ENCODE results near the gene ZNF318.
"Not testable (repeated sequence)": the region's sequence is repeated elsewhere in the genome, so short reads cannot be mapped to it uniquely, and the experiment has no call there.

The ZNF318 gene

DNA sequence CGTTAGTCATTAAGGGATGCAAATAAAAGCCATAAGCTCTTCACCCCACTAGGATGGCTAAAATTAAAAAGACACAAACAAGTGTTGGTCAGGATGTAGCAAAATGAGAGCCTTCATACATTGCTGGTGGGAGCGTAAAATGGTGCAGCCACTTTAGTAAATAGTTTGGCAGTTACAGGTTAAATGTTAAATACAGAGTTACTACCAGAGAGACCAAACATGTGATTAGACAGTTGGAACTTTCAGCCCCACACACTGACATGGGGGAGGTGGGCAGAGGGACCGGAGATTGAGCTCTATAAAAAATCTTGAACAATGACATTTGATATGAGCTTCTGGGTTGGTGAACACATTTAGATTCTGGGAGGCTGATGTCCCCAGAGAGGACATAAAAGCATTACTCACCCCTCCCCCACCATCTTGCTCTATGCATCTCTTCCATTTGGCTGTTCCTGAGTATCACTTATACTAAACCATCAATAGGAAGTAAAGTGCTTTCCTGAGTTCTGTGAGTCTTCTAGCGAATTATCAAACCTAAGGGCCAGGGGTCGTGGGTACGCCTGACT lies 20.4 kb upstream of the ZNF318 start:
- DNase-seq (ENCODE audit: low read depth in 2 of 2): no peak

GRCh38 chr6:43386492-43386891 lies 17.0 kb upstream of the ZNF318 start:
- no peak for DNase-seq (ENCODE audit: low read depth in 2 of 2)

- DNase-seq (ENCODE audit: low read depth in 2 of 2): peak in 1 of 2 experiments; percentile 22
Measured at GRCh38 chr6:43383021-43383667, 13.7 kb upstream of the ZNF318 start.

DNA sequence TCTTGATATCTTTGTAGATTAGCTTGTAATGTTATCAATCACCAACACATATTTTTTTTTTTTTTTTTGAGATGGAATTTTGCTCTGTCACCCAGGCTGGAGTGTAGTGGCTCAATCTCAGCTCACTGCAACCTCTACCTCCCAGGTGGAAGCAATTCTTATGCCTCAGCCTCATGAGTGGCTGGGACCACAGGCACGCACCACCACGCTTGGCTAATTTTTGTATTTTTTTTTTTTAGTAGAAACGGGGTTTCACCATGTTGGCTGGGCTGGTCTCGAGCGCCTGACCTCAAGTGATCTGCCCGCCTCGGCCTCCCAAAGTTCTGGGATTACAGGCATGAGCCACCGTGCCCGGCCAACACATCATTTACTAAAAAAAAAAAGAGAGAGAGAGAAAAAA lies 11.4 kb upstream of the ZNF318 start:
- not testable (repeated sequence) for DNase-seq (ENCODE audit: low read depth in 2 of 2)

GRCh38 chr6:43378631-43379030 lies 9.2 kb upstream of the ZNF318 start:
- DNase-seq (ENCODE audit: low read depth in 2 of 2): no peak

- no peak for DNase-seq (ENCODE audit: low read depth in 2 of 2)
Measured at GRCh38 chr6:43377710-43378229, 8.3 kb upstream of the ZNF318 start.

GRCh38 chr6:43376551-43376981 lies 7.1 kb upstream of the ZNF318 start:
- no peak for DNase-seq (ENCODE audit: low read depth in 2 of 2)

- DNase-seq (ENCODE audit: low read depth in 2 of 2): no peak
Measured at GRCh38 chr6:43375693-43376092, 6.2 kb upstream of the ZNF318 start.

- no peak for DNase-seq (ENCODE audit: low read depth in 2 of 2)
Measured at GRCh38 chr6:43373252-43373875, 3.9 kb upstream of the ZNF318 start.

- not testable (repeated sequence) for DNase-seq (ENCODE audit: low read depth in 2 of 2)
Measured at GRCh38 chr6:43370003-43370580, 645 bp upstream of the ZNF318 start.

GRCh38 chr6:43368259-43369160 lies 937 bp downstream of the ZNF318 start:
- no peak for DNase-seq (ENCODE audit: low read depth in 2 of 2)

DNA sequence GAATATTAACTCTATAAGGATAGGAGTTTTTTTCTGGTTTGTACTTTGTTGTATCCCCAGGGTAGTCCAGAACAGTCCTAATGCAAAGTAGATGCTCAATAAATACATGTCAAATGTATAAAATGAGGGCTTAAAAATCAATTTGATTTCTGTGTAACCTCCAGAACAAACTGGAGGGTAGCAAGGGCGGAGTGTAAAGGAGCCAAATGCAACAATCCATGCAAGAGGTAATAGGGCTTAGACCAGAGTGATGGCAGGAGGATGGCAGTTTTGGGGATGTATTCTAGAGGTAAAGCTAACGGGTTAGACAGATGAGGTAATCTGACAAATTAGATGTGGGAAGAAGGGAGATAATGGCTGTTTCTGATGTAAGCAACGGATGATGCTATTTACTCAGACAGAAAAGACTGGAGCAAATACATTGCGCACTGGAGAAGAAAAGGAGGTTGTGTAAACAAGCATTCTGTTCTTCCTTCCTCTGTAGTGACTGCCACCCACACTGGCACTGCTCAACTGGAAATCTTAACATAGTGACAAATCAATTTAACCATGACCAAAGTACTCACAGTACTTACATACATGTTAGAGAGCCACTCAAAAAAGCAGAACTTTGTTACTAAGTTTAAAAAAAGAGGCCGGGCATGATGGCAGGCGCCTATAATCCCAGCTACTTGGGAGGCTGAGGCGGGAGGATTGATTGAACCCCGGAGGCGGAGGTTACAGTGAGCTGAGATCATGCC lies 2.0 kb downstream of the ZNF318 start:
- no peak for DNase-seq (ENCODE audit: low read depth in 2 of 2)

DNA sequence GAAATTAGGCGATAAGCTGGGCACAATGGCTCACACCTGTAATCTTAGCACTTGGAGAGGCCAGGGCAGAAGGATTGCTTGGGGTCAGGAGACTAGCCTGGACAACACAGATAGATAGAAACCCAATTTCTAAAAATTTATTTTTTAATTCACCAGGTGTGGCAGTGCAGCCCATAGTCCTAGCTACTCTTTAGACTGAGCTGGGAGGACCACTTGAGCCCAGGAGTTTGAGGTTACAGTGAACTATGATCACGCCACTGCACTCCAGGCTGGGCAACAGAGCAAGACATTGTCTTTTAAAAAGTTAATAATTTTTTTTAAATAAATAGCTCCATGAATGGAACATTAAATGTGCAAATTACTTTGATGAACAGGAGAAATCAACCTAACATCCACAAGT lies 8.2 kb downstream of the ZNF318 start:
- no peak for DNase-seq (ENCODE audit: low read depth in 2 of 2)

DNA sequence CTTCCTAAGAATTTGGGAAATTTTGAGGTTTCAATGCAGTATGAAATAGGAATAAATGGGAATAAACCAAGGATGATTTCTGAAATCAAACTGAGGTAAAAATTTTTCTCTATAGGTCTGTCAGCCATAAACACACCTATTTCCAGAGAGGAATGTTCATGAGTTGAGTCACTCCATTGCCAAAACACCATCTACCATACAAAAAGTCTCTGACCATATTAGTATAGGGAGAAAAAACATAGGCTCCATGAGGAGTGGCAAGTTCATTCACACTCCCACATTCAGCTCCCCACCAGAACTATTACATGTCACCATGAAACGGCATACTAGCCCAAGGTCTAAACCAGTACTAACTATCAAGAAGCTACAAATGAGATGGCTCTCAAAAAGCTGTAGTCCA lies 9.6 kb downstream of the ZNF318 start:
- no peak for DNase-seq (ENCODE audit: low read depth in 2 of 2)

- DNase-seq (ENCODE audit: low read depth in 2 of 2): no peak
Measured at GRCh38 chr6:43359381-43359780, 10.1 kb downstream of the ZNF318 start.

DNA sequence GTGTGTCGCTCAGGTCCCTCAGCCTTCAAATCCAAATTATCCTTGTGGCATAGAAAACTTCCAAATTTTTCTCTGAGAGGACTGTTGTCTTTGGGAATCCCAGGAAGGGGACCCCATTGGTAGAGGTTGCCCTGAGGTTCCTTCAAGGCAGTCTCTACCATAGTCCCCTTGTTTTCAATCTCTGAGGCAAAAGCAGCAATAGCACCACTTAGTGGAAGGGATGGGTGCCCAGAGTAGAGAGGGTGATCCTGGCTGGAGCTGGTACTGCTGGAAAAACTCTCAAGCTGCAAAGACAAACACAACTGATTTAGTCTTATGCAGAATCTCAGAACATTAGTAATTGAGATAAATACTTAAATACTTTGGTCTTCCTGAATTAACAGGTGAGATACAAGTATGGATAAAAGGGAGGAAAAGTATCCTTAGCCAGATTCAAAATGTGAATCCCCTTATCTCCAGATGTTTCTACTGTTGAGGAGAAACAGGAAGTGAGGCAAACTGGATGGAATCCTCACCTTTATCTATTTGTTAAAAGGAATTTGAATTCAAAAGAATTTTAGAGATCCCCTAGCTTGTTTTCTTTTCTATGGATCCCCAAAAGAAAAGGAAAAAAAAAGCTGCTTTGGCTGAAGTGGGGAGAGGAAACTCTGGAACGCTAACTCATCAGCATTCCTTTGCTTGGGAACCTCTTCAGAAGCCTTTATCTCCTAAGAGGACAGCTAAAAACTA lies 13.4 kb downstream of the ZNF318 start:
- DNase-seq (ENCODE audit: low read depth in 2 of 2): no peak

DNA sequence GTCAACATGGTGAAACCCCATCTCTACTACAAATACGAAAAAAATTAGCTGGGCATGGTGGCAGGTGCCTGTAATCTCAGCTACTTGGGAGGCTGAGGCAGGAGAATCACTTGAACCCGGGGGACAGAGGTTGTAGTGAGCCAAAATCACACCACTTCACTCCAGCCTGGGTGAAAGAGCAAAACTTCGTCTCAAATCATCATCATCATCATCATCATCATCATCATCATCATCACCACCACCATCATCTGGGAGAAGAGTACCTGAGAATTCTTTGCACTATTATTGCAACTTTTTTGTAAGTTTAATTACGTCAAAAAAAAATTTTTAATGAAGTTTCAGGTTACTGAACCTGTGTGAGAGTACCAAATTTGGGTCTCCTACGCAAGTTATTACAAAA lies 17.5 kb downstream of the ZNF318 start:
- not testable (repeated sequence) for DNase-seq (ENCODE audit: low read depth in 2 of 2)

DNA sequence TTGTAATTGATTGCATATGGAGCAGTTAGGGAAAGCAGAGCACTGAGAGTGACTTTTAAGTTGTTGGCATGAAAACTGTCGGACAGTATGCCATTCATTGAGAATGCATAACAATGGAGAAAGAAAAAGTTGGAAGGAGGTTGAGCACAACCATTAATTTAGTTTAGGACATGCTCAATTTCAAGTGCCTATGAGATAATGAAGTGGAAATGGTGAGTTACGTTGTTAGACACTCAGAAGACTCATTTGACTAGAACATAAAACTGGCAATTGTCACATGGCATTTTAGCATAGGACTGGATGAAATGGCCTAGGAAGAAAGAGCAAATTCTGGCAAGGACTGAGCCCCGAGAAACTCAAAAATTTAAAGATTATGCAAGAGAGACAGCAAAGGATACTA lies 22.0 kb downstream of the ZNF318 start:
- DNase-seq (ENCODE audit: low read depth in 2 of 2): no peak

DNA sequence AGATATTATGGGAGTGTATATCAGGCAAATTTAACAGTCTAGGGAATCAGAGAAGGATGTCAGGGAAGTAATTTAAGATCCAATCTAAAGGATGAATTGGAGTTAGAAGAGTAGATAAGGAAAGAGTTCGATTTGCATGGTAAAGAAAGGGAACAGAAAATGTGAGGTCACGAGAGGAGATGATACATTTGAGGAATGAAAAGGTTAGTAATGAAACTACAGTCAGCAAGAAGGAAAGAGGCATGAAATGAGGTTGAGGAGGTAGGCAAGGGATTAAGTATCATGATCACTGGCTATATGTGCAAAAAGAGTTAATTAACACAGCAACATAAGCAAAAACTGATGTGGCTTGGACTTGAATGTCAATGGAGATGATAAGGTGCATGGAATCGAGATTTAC lies 22.4 kb downstream of the ZNF318 start:
- no peak for DNase-seq (ENCODE audit: low read depth in 2 of 2)

GRCh38 chr6:43346243-43346642 lies 23.2 kb downstream of the ZNF318 start:
- not testable (repeated sequence) for DNase-seq (ENCODE audit: low read depth in 2 of 2)
